ENCODE measurements around the gene CBY2.

Gene CBY2

DNA sequence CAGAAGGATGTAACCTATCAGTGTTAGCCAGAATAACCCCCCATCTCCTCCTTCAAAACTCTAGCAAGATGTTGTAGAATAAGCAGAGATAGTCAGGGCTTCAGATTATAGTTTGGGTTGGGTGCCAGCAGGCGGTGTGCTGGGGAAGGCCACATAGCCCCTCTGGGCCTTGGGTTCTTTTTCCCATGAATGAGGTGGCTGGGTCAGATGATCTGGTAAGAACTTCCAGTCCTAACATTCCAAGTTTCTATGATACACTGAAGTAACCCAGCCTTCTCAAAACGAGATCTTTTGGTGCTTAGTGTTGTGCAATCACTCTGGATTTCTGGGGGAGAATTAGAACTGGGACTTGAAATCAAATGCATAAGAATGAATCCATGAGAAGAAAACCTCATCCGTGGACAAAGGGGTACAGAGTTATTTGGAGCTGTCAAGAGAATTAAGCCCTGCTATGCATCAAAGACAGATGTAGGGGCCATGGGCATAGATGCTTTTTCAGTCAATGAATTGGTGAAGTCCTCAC is 810 bp downstream of the CBY2 start:
- no peak for DNase-seq

DNA sequence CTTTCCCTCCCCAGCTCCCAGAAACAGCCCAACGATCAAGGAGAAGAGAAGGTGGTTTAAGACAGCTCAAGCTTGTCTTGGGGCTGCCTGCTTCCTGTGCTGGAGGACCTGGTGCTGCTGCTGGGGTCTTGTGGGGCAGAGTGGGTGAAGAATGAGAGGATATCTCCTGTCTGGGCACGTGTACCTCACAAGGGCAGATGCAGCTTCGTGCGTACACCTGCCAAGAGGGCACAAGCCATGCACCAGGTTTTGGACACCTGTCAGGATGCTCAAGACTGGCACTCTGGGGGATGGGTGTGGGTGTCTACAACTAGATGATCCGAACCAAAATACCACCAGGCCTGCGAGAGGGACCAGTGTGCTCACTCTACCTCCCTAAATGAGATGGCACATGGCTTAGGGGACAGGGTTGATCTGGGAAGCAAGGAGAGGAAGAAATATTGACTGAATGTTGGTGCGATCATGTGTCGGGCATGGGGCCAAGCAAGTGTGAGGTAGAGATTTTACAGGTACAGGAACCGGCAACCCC is 2.2 kb downstream of the CBY2 start:
- DNase-seq: no peak

- DNase-seq: no peak
These were observed 3.0 kb downstream of the CBY2 start for GRCh38 chr13:45704854-45705695.

- DNase-seq: no peak
These were observed 3.8 kb downstream of the CBY2 start for GRCh38 chr13:45705918-45706317.

GRCh38 chr13:45707516-45708100 is 5.5 kb downstream of the CBY2 start:
- no peak for DNase-seq

GRCh38 chr13:45711951-45712350 is 9.8 kb downstream of the CBY2 start:
- DNase-seq: no peak

- no peak for DNase-seq
These were observed 11.1 kb downstream of the CBY2 start for GRCh38 chr13:45713106-45713690.

DNA sequence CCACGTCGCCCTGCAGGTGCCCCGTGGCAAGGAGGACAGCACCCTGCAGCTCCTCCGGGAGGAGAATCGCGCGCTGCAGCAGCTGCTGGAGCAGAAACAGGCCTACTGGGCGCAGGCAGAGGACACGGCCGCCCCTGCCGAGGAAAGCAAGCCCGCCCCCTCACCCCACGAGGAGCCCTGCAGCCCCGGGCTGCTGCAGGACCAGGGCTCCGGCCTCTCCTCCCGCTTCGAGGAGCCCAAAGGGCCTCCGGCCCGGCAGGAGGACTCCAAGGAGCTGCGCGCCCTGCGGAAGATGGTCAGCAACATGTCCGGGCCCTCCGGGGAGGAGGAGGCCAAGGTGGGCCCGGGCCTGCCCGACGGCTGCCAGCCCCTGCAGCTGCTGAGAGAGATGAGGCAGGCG is 11.6 kb downstream of the CBY2 start:
- DNase-seq: no peak

GRCh38 chr13:45714170-45714569 is 12.1 kb downstream of the CBY2 start:
- no peak for DNase-seq

- no peak for DNase-seq
These were observed 13.2 kb downstream of the CBY2 start for GRCh38 chr13:45715351-45715750.

GRCh38 chr13:45717349-45717748 is 15.2 kb downstream of the CBY2 start:
- no peak for DNase-seq

GRCh38 chr13:45718063-45718462 is 15.9 kb downstream of the CBY2 start:
- peak in 1 of 2 experiments; percentile 6 for DNase-seq

- DNase-seq: no peak
These were observed 16.9 kb downstream of the CBY2 start for GRCh38 chr13:45718992-45719391.

DNA sequence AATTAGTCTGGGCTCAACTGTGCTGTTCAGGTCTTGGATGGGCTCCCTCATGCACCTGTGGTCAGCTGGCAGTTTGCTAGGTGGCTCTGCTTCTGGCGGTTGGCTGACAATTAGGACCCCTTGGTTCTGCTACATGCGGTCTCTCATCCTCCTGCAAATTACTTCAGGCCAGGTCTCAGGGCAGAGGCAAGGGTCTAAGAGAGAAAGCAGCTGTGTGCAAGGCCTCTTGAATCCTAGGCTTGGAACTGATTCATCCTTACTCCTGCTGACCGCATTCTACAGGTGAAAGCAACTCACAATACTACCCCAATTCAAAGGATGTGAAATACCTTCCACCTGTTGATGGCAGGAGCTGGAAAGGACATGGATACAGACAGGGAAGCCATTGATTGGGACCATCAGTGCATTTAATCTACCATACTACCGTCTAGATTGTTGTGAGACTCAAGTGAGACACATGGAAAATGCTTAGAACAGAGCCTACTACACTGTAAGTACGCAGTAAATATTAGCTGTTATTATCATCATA is 19.1 kb downstream of the CBY2 start:
- no peak for DNase-seq

GRCh38 chr13:45723798-45724197 is 21.7 kb downstream of the CBY2 start:
- DNase-seq: no peak

DNA sequence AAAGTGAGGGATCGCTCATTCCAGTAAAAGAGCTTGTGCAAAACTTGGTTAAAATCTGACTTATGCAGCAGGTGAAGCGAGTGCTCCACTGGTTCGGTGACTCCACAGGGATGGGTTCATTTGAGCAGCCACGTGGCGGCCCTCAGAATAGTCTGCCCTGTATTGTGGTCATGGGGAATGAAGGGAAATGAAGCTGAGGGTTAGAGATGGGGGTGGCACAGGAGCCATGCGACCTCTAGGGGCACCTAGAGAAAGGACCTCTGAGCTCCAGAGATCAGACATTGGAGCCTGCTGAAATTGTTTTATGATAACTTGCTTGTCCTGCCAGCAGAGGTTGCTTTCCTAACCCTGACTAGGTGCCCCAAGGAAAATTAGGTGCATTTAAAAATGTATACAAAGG is 26.6 kb downstream of the CBY2 start:
- no peak for DNase-seq

GRCh38 chr13:45731455-45731854 is 29.3 kb downstream of the CBY2 start:
- DNase-seq: no peak

DNA sequence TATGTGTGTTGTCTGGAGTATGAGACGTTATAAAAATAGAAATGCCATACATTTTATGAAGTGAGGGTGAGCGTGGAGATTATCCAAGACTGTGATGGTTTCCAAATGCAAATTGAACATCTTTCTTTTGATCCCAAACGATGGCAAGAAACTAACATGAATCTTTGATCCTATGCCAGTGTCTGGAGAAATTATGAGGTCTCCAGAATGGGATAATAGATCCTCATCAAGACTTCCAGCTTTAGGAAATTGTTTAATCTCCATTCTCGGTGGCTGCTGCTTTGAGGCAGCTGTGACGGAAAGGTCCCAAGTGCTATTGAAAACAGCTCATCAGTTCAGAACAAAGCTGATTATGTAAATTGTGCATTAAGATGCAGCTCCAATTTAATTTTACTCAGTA is 30.8 kb downstream of the CBY2 start:
- DNase-seq: no peak

DNA sequence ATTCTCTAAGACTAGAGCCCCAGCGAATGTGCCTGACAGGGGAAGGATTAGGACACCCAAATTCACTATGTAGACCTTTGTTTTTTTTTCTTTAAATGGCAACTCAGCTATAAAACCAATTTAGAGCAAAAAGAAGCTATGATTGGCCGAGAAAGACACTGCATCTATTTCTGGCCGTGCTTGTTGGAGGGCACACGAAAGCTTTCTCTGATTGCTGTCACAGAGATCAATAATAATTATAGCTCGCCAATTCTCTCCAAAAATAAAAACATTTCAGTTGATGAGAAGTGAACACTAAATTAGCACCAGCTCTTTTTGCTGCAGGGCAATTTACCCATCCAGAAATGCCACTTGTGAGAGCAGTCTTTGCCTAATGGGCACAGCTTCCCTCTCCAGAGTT is 31.2 kb downstream of the CBY2 start:
- no peak for DNase-seq

GRCh38 chr13:45737571-45738017 is 35.5 kb downstream of the CBY2 start:
- no peak for DNase-seq

GRCh38 chr13:45742985-45743384 is 40.9 kb downstream of the CBY2 start:
- DNase-seq: no peak

- no peak for DNase-seq
These were observed 42.9 kb downstream of the CBY2 start for GRCh38 chr13:45744979-45745378.

GRCh38 chr13:45747071-45747470 is 45.0 kb downstream of the CBY2 start:
- DNase-seq: no peak
